Uterus (tissue), 2 donors: ENCODE measurements around the gene TOPBP1.

ENCODE experiments used
- POLR2A ChIP-seq, 2 donors: fragments of 450-650 bp; IDR thresholded peaks; one replicate each; pipeline ENCODE4 v1.6.1; 2016; ENCODE audit warnings: antibody characterized with exemption in 2 of 2, mild to moderate bottlenecking in 1 of 2, moderate library complexity in 1 of 2
- TF ChIP-seq, protein P1 (sequence below), 4 experiments: fragments of 200-600 bp in 2 of 4; fragments of 450-650 bp in 2 of 4; sonication (generic) in 2 of 4; IDR thresholded peaks; one replicate each; pipeline ENCODE4 v1.5.1; 2016 to 2019; ENCODE audit warnings: antibody characterized with exemption in 4 of 4, mild to moderate bottlenecking in 2 of 4, moderate library complexity in 1 of 4

DNA sequence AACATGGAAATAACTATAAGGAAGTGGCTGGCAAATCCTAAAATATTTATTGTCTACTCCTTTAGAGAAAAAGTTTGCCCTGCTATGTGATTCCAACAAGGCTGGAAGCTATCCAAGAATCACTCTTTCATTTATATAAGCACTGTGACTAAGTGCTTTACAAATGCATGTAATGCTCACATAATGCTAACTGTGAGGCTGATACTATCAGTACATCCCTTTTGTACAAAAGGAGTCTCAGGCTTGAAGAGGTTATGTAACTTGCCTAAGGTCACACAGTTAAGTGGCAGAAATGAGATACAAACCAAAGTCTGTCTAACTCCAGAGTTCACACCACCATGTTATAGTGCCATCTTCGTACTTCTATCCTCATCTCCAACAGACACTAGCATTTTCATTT, 17.0 kb downstream of the TOPBP1 start:
- TF ChIP-seq, protein P1, sequence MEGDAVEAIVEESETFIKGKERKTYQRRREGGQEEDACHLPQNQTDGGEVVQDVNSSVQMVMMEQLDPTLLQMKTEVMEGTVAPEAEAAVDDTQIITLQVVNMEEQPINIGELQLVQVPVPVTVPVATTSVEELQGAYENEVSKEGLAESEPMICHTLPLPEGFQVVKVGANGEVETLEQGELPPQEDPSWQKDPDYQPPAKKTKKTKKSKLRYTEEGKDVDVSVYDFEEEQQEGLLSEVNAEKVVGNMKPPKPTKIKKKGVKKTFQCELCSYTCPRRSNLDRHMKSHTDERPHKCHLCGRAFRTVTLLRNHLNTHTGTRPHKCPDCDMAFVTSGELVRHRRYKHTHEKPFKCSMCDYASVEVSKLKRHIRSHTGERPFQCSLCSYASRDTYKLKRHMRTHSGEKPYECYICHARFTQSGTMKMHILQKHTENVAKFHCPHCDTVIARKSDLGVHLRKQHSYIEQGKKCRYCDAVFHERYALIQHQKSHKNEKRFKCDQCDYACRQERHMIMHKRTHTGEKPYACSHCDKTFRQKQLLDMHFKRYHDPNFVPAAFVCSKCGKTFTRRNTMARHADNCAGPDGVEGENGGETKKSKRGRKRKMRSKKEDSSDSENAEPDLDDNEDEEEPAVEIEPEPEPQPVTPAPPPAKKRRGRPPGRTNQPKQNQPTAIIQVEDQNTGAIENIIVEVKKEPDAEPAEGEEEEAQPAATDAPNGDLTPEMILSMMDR (IDR thresholded peaks at IDR 0.05): no peak
- TF ChIP-seq POLR2A (IDR thresholded peaks at IDR 0.05): no peak
